T-cell (primary cell): ENCODE measurements around the gene ZFP14. TPM values are rescaled to one million over a fixed set of nuclear protein-coding genes. Genes with fewer than 3 reads are reported as not detected.

Experiments
- ATAC-seq, 4 experiments: fragments of 200-7000 bp in 3 of 4; fragments of 150-1000 bp in 1 of 4; cut with Tn5 transposase; replicated peaks in 1 of 4; 1 replicate in 3 of 4; 2 replicates in 1 of 4; pipeline ENCODE4 v1.10.0; 2021; ENCODE audit warnings: moderate library complexity in 3 of 4, mild to moderate bottlenecking in 2 of 4, moderate number of reproducible peaks in 1 of 4
- CTCF ChIA-PET, 2 donors: fragments of 300-600 bp; sonication (Branson Sonifier 250); formaldehyde crosslinking; loops; one replicate each; lab custom pipeline; 2022; ENCODE audit warnings: antibody characterized with exemption in 2 of 2; lab: Charles Lee
- POLR2A ChIA-PET, 2 donors: fragments of 300-600 bp; sonication (Branson Sonifier 250); formaldehyde crosslinking; loops; one replicate each; lab custom pipeline; 2022; ENCODE audit warnings: antibody characterized with exemption in 2 of 2; lab: Charles Lee
- DNase-seq, 35 experiments: peaks; one replicate each; pipeline versions ENCODE4 v3.0.0 to v3.0.0-alpha.2; 2013 to 2023
- H3K27ac ChIP-seq: one replicate; pipeline ENCODE4 v1.5.1; 2013; ENCODE audit warnings: low read length
- H3K27me3 ChIP-seq, 2 experiments: replicated peaks in 1 of 2; 1 replicate in 1 of 2; 2 replicates in 1 of 2; pipeline versions ENCODE4 v1.6.1 to v1.7.0; 2013; ENCODE audit warnings: low read length in 1 of 2, mixed read lengths in 1 of 2; ENCODE audit not compliant: control insufficient read depth in 2 of 2, insufficient read depth in 2 of 2; ENCODE audit errors: extremely low read depth in 1 of 2
- H3K36me3 ChIP-seq, 2 donors: 1 replicate in 1 of 2; 2 replicates in 1 of 2; pipeline versions ENCODE4 v1.6.1 to v1.7.0; 2013; ENCODE audit warnings: low read length in 1 of 2; ENCODE audit not compliant: control insufficient read depth in 2 of 2, insufficient read depth in 1 of 2; ENCODE audit errors: extremely low read depth in 1 of 2
- H3K4me1 ChIP-seq, 2 experiments: 1 replicate in 1 of 2; 2 replicates in 1 of 2; pipeline versions ENCODE4 v1.6.1 to v1.7.0; 2013; ENCODE audit warnings: low read length in 2 of 2, mixed read lengths in 1 of 2; ENCODE audit not compliant: insufficient read depth in 2 of 2, control insufficient read depth in 1 of 2; ENCODE audit errors: extremely low read depth in 1 of 2
- H3K4me3 ChIP-seq, 2 donors: 1 replicate in 1 of 2; 2 replicates in 1 of 2; pipeline versions ENCODE4 v1.5.1 to v1.7.0; 2013; ENCODE audit warnings: mild to moderate bottlenecking in 2 of 2, low read length in 1 of 2, moderate library complexity in 1 of 2; ENCODE audit not compliant: control insufficient read depth in 1 of 2; ENCODE audit errors: extremely low read depth in 1 of 2
- H3K9me3 ChIP-seq: 2 replicates; pipeline ENCODE4 v1.7.0; 2013
- H3K27ac Mint-ChIP-seq, 2 donors: one replicate each; pipeline ENCODE4 v1.8.0; 2020 to 2021; ENCODE audit warnings: mild to moderate bottlenecking in 2 of 2, mixed read lengths in 2 of 2
- H3K27me3 Mint-ChIP-seq, 2 donors: one replicate each; pipeline ENCODE4 v1.8.0; 2021 to 2022; ENCODE audit warnings: mixed read lengths in 2 of 2
- H3K36me3 Mint-ChIP-seq: one replicate; pipeline ENCODE4 v1.8.0; 2021; ENCODE audit warnings: mixed read lengths
- H3K4me1 Mint-ChIP-seq, 3 donors: one replicate each; pipeline ENCODE4 v1.8.0; 2020 to 2022; ENCODE audit warnings: mixed read lengths in 3 of 3, mild to moderate bottlenecking in 1 of 3
- H3K4me3 Mint-ChIP-seq, 3 donors: one replicate each; pipeline ENCODE4 v1.8.0; 2020 to 2022; ENCODE audit warnings: mild to moderate bottlenecking in 3 of 3, mixed read lengths in 3 of 3, moderate library complexity in 3 of 3
- H3K9me3 Mint-ChIP-seq, 3 donors: one replicate each; pipeline ENCODE4 v1.8.0; 2020 to 2022; ENCODE audit warnings: mixed read lengths in 3 of 3
- WGBS: methylation state at CpG from one replicate; pipeline ENCODE4 v1.1.5; 2013; ENCODE audit warnings: missing lambda C conversion rate; ENCODE audit not compliant: insufficient coverage; 5-methylcytosine and 5-hydroxymethylcytosine counted together
- total RNA-seq, 35 experiments: library from RNA in 6 of 35; stranded (reverse) in 6 of 35; fragments of 120-200 nt in 1 of 35; gene quantifications; one replicate each; pipeline versions ENCODE4 v1.2.1 to v1.2.4 and lab custom pipeline; 2013 to 2026

The ZFP14 gene
- total RNA-seq, 5 donors from 2014 or later (not counting 1 experiment from before 2014, with no cell fraction given) = 5.7 to 13.9 (median 11.6) TPM

- H3K27me3 Mint-ChIP-seq = no peaks in the 10 kb centered on the region
- no peak overlapping the region for H3K4me3 Mint-ChIP-seq
- H3K9me3 ChIP-seq = peaks cover 25% of the 10 kb centered on the region
- peak overlapping the region in 1 of 2 donors; percentile 23 for H3K4me3 ChIP-seq
- POLR2A ChIA-PET = no interaction called here
- no peak for DNase-seq
- no peaks in the 10 kb centered on the region for H3K27me3 ChIP-seq
- no peaks in the 10 kb centered on the region for H3K4me1 ChIP-seq
- H3K9me3 Mint-ChIP-seq = peaks cover 26 to 51% (median 46%) of the 10 kb centered on the region in 3 donors
- 95% methylated on average over 3 of the region's 11 CpGs for WGBS
- ATAC-seq = no peak
- no peak overlapping the region for H3K27ac Mint-ChIP-seq
- no peak overlapping the region for H3K27ac ChIP-seq
- peaks cover 8 to 23% of the 10 kb centered on the region in 2 donors for H3K36me3 ChIP-seq
- CTCF ChIA-PET = no interaction called here
- H3K4me1 Mint-ChIP-seq = no peaks in the 10 kb centered on the region
- peaks cover 59% of the 10 kb centered on the region for H3K36me3 Mint-ChIP-seq
Measured at GRCh38 chr19:36392916-36393673, 14.1 kb upstream of the ZFP14 start.

GRCh38 chr19:36379510-36379819, 464 bp upstream of the ZFP14 start:
- WGBS = 61% methylated on average over 10 of the region's 10 CpGs
- Histone ChIP-seq H3K27ac (no peak overlapping the region), H3K27me3 (no peaks in the 10 kb centered on the region), H3K9me3 (no peaks in the 10 kb centered on the region), H3K36me3 (no peaks in the 10 kb centered on the region), H3K4me1 (peaks cover 5 to 22% of the 10 kb centered on the region in 2 experiments), H3K4me3 (peak overlapping the region; percentile 75 to 78)
- ATAC-seq = no peak
- Mint-ChIP-seq H3K4me1 (peaks cover 23 to 30% (median 24%) of the 10 kb centered on the region in 3 donors), H3K4me3 (peak overlapping the region; percentile 88 to 97 (median 95)), H3K9me3 (peaks cover 0 to 16% (median 6%) of the 10 kb centered on the region in 3 donors), H3K36me3 (peaks cover 14% of the 10 kb centered on the region), H3K27ac (no peak overlapping the region), H3K27me3 (no peaks in the 10 kb centered on the region)
- CTCF ChIA-PET = interaction anchor here (0.5 to 1.3 kb wide), 2 partner anchors 239 to 537 kb away, joined by 3 read pairs; partner anchors contain the start of gene ZNF568 (in 1 of the 2)
- no peak for DNase-seq
- POLR2A ChIA-PET = interaction anchor here (1.0 to 1.1 kb wide), 2 partner anchors 109 to 226 kb away, joined by 3 read pairs; partner anchors contain the start of gene ZNF382 (in 1 of the 2)

GRCh38 chr19:36377541-36378178, 1.3 kb downstream of the ZFP14 start:
- H3K36me3 ChIP-seq = no peaks in the 10 kb centered on the region
- no peak overlapping the region for H3K4me3 ChIP-seq
- CTCF ChIA-PET = interaction anchor here in 1 of 2 donors (0.6 kb wide), 1 partner anchor 11 kb away, joined by 3 read pairs; no protein-coding TSS in a partner anchor
- peak overlapping the region; percentile 88 to 97 (median 95) for H3K4me3 Mint-ChIP-seq
- H3K27ac ChIP-seq = no peak overlapping the region
- 89% methylated on average over 6 of the region's 10 CpGs for WGBS
- H3K4me1 ChIP-seq = peaks cover 5 to 22% of the 10 kb centered on the region in 2 experiments
- H3K27me3 ChIP-seq = no peaks in the 10 kb centered on the region
- H3K36me3 Mint-ChIP-seq = peaks cover 22% of the 10 kb centered on the region
- DNase-seq (no peak), ATAC-seq (no peak)
- H3K9me3 ChIP-seq = no peaks in the 10 kb centered on the region
- H3K27ac Mint-ChIP-seq = peak overlapping the region; percentile 89 to 96
- POLR2A ChIA-PET = interaction anchor here in 1 of 2 donors (0.6 kb wide), 2 partner anchors 288 to 990 kb away, joined by 4 to 5 read pairs; no protein-coding TSS in a partner anchor
- peaks cover 23 to 31% (median 24%) of the 10 kb centered on the region in 3 donors for H3K4me1 Mint-ChIP-seq
- peaks cover 0 to 13% (median 6%) of the 10 kb centered on the region in 3 donors for H3K9me3 Mint-ChIP-seq
- no peaks in the 10 kb centered on the region for H3K27me3 Mint-ChIP-seq

GRCh38 chr19:36373638-36374156, 5.3 kb downstream of the ZFP14 start:
- POLR2A ChIA-PET = no interaction called here

GRCh38 chr19:36371886-36372285, 7.1 kb downstream of the ZFP14 start:
- ATAC-seq (no peak), DNase-seq (no peak)
- Mint-ChIP-seq H3K27me3 (no peaks in the 10 kb centered on the region), H3K27ac (no peak overlapping the region), H3K4me1 (peaks cover 2 to 10% (median 7%) of the 10 kb centered on the region in 3 donors), H3K4me3 (no peak overlapping the region), H3K36me3 (peaks cover 63% of the 10 kb centered on the region), H3K9me3 (peaks cover 4 to 20% (median 20%) of the 10 kb centered on the region in 3 donors)
- Histone ChIP-seq H3K36me3 (peaks cover 3 to 11% of the 10 kb centered on the region in 2 donors), H3K27ac (no peak overlapping the region), H3K4me3 (no peak overlapping the region), H3K27me3 (no peaks in the 10 kb centered on the region), H3K9me3 (peaks cover 4% of the 10 kb centered on the region), H3K4me1 (no peaks in the 10 kb centered on the region)
- POLR2A ChIA-PET = interaction anchor here in 1 of 2 donors (0.6 kb wide), 1 partner anchor 1479 kb away, joined by 4 read pairs; no protein-coding TSS in a partner anchor
- CTCF ChIA-PET = no interaction called here

More at GRCh38 chr19:36373638-36374156, 5.3 kb downstream of the ZFP14 start:
- H3K27me3 Mint-ChIP-seq = no peaks in the 10 kb centered on the region
- H3K27me3 ChIP-seq = no peaks in the 10 kb centered on the region
- no peak overlapping the region for H3K27ac Mint-ChIP-seq
- H3K4me3 Mint-ChIP-seq = no peak overlapping the region
- peaks cover 5 to 17% of the 10 kb centered on the region in 2 experiments for H3K4me1 ChIP-seq
- ATAC-seq (no peak), DNase-seq (no peak)
- H3K4me1 Mint-ChIP-seq = peaks cover 20 to 26% (median 23%) of the 10 kb centered on the region in 3 donors
- peaks cover 4 to 20% (median 16%) of the 10 kb centered on the region in 3 donors for H3K9me3 Mint-ChIP-seq
- H3K27ac ChIP-seq = no peak overlapping the region
- peaks cover 47% of the 10 kb centered on the region for H3K36me3 Mint-ChIP-seq
- WGBS = 80% methylated on average over 1 of the region's 5 CpGs
- CTCF ChIA-PET = no interaction called here
- H3K4me3 ChIP-seq = no peak overlapping the region
- peaks cover 4% of the 10 kb centered on the region for H3K9me3 ChIP-seq
- H3K36me3 ChIP-seq = peaks cover 0 to 3% of the 10 kb centered on the region in 2 donors

DNA sequence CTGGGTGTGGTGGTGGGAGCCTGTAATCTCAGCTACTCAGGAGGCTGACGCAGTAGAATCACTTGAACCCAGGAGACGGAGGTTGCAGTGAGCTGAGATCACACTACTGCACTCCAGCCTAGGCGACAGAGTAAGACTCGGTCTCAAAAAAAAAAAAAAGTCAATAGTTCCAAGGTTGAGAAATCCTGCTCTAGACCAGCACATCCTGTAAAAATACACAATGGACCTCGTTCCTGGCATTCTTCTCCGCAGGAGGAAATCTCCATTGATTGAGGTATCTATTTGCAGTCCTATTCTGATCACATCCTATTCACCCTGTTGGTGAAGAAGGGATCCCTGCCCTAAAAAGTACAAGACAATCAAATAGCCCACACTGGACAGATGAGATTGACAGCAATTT, 15.2 kb downstream of the ZFP14 start:
- H3K27ac Mint-ChIP-seq = no peak overlapping the region

More for the DNA sequence above, 15.2 kb downstream of the ZFP14 start:
- H3K36me3 ChIP-seq = peaks cover 9 to 74% of the 10 kb centered on the region in 2 donors
- WGBS = 100% methylated on average over 2 of the region's 6 CpGs
- ChIA-PET POLR2A (interaction anchor here in 1 of 2 donors (0.7 kb wide), 1 partner anchor 1772 kb away, joined by 3 read pairs; no protein-coding TSS in a partner anchor), CTCF (no interaction called here)
- Mint-ChIP-seq H3K4me3 (no peak overlapping the region), H3K4me1 (no peaks in the 10 kb centered on the region), H3K36me3 (peaks cover 95% of the 10 kb centered on the region), H3K9me3 (peaks cover 3 to 26% (median 16%) of the 10 kb centered on the region in 3 donors), H3K27me3 (no peaks in the 10 kb centered on the region)
- H3K27me3 ChIP-seq = no peaks in the 10 kb centered on the region
- H3K4me3 ChIP-seq = no peak overlapping the region
- no peaks in the 10 kb centered on the region for H3K4me1 ChIP-seq
- DNase-seq (no peak), ATAC-seq (no peak)
- peaks cover 3% of the 10 kb centered on the region for H3K9me3 ChIP-seq
- H3K27ac ChIP-seq = no peak overlapping the region
